GM21723 (cell line): ENCODE measurements around the gene ZNF592.

Source experiments
- ATAC-seq: cut with Tn5 transposase; IDR thresholded peaks from one replicate; pipeline ENCODE4 v1.9.1; 2021; ENCODE audit warnings: mild to moderate bottlenecking, moderate library complexity; ENCODE audit not compliant: unreplicated experiment

ZNF592 gene

DNA sequence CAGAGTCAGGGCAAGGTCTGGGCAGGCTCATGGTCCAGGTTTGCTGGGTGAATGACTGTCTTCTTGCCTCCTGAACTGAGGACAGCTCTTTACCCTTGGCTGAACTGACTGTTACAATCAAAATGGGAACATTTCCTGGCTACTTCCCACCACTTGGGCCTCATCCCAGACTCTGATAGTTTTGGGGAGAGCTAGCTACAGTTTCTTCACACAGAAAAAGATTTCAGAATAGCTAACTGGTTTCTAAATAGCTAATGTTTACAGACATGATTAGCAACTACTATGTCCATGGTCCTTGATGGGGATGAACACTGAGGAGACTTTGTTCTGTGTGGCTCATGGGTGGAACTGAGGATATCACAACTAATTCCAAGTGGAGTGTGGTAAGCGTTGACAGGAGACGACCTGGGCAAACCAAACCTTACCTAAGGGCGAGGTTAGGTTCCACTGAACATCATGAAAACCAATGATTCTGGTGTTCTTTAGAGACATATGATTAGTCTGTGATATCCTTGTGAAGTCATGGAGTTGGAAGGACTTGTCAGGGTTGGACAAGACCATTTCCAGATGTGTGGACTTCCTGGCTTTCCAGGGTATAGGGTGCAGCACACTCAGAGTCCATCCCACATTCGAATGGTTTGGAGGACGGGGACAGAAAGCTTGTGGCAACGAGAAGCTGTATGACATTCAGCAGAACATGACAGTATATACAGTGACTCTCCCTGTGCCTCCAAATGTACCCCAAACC, 76.0 kb downstream of the ZNF592 start:
- ATAC-seq: no peak

DNA sequence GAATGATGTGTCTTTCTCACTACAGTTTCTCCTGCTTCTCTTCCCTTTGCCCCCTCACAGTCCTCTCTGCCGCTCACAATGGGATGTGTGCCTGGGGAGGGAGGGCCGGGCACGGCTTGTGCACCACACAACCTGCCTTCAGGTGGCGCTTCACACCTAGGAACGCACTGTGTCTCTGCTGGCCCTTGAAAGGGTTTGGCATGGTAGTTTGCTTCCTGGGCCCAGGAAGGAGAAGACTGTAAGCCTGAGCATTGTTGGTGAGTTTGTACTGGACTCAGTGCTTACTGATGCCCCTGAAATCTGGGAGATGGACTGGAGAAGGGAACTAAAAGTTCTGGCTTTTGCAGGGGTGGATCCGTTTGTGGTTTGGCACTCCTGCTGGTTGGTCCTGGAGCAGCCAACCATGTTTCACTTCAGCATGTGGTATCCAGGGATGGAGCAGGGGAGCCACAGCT, 78.0 kb downstream of the ZNF592 start:
- ATAC-seq: no peak

DNA sequence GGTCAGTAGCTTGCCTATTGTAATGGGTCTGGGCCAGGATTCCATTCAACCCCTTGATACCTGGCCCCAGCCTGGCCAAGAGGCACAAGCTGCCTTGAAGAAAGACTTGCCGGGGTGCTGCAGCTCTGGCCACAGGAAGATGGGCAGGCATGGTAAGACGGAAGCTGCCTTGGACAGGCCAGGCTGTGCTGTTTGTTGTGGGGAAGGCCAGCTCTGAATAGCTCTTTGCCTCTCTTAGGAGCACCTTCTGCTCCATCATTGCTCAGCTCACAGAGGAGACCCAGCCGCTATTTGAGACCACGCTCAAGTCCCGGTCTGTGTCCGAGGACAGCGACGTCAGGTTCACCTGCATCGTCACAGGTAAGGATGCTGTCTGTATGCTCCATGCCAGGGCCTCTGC, 78.9 kb downstream of the ZNF592 start:
- ATAC-seq: no peak

DNA sequence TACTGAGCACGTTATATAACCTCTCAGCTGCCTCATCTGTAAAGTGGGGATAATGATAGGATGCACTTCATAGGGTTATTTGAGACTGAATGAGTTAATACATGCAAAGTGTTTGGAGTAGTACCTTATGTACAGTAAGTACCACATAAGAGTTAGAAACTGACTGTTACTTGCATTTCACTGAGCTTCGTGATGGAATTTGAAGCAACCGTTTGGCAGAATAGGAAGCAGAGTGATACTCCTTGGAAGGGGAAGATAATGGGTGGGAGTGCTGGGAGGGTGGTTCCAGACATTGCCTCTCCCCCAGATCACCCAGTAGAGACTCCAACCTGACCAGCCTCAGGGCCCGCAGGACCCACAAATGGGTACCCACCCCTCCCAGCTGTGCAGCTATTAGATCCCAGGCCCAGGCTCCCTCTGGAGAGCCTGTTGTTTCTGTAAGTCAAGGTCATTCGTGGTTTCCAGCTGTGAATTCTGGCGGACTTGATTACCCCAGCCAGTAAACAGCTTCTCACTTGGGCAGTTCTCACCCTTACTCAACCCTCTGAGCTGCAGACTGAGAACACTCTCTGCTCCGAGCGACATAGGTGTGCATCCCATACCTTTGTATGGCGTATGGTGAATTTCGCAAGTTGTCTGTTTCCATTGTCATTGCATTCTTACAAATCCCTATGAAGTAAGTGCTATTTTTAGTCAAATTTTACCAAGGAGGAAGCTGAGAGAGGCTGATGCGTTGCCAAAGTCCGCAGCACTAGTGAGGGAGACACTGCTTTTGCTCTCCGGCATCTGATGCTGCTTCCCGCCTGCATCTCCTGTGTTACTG, 79.9 kb downstream of the ZNF592 start:
- ATAC-seq: no peak

DNA sequence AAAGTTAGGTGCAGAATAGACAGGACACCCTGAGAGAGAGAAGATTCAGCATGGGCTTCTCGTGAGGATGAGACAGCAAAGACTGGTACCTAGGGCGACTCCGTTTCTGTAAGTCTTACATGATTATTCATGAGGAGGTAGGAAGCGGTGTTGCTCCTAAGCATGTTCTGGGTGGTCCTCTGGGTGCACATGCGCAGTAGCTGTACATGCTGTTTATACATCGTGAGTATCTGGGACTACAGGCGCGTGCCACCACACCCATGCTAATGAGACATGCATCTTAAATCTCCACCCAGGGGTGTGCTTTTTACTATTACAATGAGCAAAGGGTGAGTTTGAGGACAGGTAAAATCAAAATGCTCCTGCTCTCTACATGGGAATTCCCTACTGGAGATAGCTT, 81.0 kb downstream of the ZNF592 start:
- ATAC-seq: no peak

DNA sequence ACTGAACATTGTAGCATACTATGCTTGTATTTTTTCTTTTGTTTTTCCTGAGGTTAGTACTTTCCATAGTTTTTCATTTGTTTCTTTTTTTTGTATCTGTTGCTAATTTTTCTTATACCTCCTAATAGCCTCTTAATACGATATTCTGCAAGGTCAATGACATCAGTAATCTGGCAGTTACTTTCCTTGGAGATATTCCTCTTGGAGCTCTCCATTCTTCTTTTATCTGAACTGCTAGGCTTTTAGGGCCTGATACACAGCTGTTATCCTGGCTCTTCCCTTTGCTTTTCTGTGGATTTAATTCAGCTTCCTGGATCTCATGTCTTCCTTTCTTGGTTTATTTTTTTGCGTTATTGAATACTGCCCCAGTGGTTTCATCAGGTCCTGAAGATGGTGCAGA, 81.6 kb downstream of the ZNF592 start:
- ATAC-seq: no peak

DNA sequence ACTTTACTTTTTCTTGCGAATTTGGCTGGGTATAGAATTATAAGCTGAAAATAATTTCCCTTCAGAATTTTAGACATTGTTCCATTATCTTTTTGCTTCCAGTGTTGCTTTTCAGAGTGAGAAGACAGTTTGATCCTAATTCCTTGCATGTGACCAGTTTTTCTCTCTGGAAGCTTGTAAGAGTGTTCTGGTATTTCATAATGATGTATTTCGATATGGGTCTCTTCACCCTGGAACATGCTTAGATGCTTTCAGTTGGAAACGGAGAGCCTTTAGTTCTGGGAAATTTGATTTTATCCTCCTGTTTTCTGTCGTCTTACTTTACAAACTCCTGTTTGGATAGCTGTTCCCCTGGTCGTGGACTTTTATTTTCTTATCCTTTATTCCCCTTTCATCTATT, 82.6 kb downstream of the ZNF592 start:
- ATAC-seq: no peak

DNA sequence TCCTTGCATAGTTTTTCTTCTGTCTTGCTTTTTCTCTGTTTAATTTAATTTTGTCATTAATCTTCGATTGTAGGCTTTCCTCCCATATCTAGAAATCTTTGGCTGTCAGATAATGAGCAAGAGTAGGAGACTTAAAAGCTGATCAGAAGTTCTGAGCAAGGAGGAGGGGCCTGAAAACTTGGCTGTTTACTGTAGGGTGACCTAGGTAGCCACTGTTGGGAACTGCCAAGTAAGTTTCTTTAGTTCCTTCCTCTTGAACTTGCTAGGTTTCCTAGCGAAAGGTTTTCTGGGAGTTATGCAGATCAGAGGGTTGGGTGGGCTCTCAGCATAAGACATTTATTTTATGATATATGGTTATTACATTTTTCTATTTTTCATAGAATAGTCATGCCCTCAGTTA, 83.2 kb downstream of the ZNF592 start:
- ATAC-seq: no peak

DNA sequence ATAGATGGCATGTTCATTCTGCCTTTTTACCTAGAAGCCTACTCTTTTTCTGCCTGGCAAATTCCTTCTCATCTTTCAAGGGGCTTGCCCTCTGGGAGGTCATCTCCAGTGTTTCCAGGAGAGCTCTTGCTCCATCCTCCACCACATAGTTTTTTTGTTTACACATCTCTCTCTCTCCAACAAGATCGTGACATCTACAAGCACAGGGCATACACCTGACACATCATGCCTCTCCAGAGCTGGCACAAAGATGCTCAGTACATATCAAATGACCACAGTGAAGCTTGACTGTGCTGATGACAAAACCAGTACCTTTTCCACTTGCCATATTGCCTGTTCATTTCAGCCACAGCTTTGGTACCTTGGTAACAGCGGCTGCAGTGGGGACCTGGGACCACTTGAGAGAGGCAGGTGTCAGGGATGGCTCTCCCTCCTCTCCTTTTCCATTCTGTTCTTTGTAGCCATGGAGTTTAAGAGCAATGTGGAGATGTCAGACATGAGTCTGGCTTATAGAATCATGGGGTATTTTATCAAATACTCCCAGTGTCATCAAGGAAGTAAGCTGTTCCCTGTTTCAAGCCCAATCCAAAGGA, 84.2 kb downstream of the ZNF592 start:
- no peak for ATAC-seq

DNA sequence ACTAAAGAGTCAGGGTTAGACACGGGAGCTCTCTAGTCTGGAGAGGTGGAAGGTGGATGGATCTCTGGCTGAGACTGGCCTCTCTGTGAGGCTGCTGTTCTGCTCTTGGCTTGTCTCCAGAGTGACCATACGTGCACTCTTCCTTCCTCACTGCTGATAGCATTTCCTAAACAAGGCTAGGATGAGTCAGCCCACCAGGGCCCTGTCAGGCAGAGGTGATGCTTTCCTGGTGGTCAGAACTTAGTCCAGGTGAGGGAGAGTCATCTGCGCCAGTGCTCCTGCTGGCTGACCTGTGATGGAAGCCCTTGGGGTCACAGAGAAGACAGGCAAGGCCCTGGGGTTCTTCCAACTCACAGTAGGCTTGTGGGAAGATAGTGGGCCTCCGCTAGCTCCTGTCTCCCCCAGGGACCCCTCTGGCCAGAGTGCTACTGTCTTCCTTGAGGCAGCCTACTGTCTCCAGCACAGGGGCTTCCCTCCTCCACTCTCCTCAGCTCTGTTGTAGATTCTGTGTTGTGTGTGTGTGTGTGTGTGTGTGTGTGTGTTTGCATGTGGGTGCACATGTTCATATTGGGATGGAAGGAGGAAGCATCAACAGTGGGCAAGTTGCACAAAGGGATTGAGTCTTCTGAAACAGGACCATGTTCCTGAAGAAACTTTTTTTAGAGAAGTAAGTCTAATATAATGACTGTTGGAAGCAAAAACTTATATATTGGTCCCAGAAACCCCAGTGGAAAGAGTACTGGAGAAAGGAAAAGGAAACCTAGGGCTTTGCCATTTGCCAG, 85.2 kb downstream of the ZNF592 start:
- no peak for ATAC-seq

DNA sequence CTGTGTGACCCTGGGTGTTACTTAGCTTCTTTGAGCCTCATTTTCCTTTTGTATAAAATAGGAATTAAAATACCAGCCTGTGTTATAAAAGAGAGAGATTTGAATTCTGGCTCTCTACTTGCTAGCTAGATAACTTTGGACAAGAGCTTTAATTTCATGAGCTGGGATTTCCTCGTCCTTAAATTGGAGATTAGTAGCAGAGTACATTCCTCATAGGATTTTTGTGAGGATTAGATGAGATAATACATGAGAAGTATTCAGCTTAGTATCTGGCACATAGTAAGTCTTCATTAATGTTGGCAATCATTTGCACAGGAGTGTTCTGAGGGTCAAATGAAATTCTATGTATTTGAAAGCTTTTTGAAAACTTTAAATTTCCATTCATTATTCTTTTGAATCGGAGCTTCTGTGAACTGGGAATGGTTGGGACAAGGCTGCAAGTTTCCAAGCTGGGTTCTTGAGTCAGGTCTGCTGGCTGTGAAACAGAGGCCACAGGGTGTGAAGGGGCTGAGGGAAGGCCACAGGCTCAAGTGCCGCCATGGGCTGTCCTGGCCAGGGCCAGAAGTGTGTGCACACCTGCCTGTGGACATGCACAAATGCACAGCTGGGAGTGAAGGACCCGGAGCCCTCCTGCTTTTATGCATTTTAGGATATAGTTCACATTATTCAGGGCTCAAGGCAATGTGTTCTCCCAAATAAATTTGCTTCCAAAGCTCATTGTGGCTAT, 86.0 kb downstream of the ZNF592 start:
- no peak for ATAC-seq

DNA sequence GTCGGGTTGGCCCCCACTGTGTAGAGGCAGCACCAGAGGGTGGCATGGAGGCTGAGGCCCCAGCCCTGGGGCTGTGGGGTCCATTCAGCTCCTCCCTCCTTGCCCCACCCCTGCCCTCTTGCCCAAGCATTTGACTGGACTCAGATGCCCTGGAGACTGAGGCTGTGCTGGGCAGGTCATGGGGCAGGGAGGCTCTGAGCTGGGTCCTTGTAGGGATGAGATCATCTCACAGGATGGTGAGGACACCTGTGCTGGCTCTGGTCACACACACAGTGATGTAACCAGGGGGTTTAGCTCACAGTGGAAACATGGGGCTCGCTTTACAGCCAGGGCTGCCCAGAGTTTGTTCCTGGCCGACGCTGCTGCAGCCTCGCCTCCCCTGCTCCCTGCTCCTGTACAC, 86.6 kb downstream of the ZNF592 start:
- no peak for ATAC-seq

DNA sequence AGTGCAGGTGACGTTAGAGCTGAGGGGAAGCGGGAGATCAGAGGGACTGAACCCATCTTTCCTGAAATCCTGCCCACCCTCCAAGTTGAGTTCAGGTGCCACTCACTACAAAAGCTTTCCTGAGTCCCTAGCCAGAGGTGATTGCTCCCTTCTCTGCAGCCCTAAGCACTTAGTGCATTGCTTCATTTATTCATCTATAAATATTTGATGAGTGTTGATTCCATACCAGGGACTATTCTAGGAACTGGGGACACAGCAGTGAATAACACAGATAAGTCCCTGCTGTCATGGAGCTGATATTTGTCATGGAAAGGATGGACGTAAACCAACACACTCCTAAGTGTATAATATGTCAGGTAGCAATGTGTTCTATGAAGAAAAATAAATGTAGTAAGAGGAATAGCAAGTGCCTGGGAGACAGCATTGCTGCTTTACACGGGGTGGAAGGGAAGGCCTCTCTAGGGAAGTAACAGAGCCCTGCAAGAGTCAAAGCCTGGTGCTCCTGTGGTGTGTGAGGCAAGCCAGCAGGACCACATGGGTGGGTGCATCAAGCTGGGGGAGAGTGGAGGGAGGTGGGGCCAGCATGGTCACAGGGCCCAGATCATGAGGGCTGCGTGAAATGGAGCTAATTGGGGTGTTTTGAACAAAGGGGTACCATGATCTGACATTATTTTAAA, 87.4 kb downstream of the ZNF592 start:
- no peak for ATAC-seq

DNA sequence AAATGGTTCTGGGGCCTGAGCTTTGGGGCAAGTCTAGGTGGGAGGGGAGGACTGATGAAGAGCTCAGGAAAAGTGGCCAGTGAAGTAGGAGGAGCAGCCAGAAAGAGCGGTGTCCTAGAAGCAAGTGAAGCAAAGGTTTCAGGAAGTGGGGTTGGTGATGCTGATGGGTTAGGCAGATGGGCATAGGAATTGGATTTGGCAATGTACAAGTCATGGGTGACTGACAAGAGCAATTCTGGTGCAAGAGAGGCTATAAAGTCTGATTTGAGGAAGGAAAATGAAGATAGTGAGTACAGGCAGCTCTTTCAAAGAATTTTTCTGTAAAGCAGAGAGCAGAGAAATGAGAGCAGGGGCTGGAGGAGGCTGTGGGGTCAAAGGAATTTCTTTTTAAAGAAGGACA, 88.5 kb downstream of the ZNF592 start:
- no peak for ATAC-seq

DNA sequence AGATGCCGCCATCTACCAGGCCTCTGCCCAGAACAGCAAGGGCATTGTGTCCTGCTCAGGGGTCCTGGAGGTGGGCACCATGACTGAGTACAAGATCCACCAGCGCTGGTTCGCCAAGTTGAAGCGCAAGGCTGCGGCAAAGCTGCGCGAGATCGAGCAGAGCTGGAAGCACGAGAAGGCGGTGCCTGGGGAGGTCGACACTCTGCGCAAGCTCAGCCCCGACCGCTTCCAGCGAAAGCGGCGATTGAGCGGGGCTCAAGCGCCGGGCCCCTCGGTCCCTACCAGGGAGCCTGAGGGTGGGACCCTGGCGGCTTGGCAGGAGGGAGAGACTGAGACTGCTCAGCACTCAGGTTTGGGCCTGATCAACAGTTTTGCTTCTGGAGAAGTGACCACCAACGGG, 91.3 kb downstream of the ZNF592 start:
- ATAC-seq: no peak

DNA sequence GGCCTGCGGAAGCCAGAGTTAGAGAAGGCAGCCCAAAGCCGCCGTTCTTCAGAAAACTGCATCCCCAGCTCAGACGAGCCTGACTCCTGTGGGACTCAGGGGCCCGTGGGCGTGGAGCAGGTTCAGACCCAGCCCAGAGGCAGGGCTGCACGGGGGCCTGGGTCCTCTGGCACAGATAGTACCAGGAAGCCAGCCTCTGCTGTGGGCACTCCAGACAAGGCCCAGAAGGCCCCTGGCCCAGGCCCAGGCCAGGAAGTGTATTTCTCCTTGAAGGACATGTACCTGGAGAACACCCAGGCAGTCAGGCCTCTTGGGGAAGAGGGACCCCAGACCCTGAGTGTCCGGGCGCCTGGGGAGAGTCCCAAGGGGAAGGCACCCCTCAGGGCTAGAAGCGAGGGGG, 91.9 kb downstream of the ZNF592 start:
- ATAC-seq: no peak

DNA sequence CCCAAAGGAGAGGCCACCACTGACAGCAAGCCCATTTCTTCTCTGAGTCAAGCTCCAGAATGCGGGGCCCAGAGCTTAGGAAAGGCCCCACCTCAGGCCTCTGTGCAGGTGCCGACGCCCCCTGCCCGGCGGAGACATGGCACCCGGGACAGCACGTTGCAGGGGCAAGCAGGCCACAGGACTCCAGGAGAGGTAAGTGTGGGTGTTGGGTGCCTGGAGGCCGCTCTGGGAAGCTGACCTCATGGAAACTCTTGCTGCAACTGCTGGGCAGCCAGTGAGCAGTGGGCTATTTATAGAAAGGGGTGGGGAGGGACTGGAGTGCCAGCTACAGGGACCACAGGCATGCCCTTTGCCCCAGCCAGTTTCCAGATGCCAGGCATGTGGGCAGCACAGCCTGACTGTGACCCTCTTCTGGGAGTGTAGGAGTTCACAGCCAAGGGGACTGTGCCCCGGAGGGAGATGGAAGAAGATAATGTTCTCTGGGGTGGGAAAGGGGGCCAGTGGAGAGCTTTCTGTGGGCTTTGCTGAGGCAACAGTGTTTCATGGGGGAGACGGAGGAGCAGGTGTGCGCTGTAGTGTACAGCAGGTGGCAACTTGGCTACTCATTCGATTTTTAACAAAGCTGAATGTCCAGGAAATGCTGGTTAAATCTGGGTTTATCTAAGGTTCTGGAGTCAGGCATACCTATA, 92.5 kb downstream of the ZNF592 start:
- ATAC-seq: no peak

DNA sequence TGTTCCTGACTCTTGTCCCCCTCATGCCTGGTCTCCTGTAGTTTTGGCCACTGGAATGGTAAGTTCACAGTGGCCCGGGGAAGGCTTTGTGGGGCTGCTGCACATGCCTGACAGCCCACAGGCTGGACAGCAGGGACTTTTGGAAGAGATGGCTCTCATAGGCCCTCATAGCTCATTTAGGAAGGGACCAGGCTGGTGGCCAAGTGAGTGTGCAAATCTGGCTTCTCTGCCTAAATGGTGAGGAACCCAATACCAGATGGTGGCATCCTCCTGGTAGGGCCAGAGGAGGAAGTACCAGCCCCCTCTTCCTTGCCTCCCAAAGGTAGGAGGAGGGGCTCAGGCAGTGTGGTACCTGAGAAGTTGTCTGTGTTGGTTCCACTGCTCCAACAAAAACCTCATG, 94.4 kb downstream of the ZNF592 start:
- no peak for ATAC-seq

DNA sequence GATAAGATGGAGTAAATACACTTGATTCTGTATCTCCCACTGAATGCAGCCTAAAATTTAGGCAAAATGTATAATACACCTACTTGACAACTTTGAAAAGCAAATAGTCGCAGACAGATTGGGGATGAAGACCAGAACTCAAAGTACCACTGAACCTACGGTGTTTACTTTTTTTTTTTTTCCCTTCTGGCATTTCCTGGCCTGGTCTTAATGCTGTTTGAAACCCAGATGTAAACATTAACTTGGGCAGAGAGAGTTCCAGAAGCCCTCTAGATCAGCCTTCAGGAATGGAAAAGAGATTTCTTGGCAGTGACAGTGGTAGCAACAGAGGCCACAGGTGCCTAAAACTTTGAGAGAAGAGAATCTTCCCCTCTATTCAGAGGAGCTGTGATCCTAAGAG, 96.6 kb downstream of the ZNF592 start:
- ATAC-seq: no peak
